ENCODE results near the gene FASTK.

The FASTK gene

GRCh38 chr7:151083071-151083823 lies 2.6 kb upstream of the FASTK start, which contains the start of gene TMUB1:
Gene TMUB1 (minus strand): TSS chr7:151083493. CDS start chr7:151082563, 930 bp downstream.
- peak; percentile 65 for DNase-seq (ENCODE audit: low read depth, low spot score)

DNA sequence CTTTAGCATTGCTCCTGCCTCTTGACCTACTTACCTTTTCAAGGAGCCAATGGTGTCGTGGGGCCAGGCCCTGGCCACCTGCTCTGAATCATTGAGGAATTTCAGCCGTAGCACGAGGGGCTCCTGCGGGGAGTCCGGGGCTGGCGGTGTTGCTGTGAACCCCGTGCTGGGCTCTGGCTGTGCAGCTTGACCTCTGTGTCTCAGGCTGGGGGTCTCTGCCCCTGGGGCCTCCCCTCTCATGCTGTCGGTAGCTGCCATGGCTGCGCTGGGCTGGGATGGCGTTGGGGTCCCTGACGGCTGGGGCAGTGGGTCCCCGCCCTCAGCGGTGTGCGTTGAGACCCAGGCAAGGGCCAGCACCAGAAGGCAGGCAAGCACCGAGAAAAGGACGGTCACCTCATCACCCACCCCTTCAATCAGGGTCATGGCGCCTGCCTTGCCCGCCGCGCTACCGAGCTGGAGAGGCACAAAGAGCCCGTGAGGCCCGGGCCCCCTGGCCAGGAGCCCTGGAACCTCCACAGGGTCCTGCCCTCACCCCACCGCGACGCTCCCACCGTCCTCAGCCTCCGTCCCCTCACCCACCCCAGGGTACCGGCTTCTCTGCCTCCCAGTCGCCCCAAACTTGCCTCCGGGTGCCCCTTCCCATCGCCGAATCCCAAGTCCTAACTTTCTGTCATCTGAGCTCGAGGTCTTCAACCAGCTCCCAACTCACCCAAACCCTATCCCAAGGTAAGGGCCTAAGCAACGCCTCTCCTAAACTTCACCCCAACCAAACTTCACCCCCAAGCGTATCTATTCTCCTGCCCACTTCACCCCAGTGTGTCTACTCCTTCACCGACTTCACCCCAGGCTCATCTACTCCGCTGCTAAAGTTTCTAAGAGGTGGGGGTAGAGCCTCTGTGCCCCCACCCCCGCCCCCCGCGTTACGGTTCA lies 1.8 kb upstream of the FASTK start:
- DNase-seq (ENCODE audit: low read depth, low spot score) = no peak

- no peak for DNase-seq (ENCODE audit: low read depth, low spot score)
Measured at GRCh38 chr7:151081170-151082101, 827 bp upstream of the FASTK start.

DNA sequence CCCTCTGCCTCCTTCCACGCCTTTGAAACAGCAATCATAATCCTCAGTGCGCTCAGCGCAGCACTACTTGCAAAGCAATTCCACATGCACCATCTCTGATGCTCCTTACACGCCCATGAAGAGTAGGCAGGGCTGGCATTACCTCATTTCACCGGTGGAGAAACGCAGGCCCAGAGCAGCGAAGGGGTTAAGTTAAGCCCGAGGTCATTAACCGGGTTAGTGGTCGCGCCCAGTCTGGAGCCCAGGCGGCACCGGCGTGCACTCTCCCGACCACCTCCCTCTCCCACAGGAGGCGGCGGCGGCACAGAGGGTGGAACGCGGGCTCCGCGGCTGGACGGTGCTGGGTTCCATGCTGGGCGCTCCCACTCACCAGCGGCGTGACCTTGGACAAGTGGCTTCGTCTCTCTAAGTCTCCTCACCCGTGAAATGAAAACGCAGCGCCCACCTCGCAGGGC lies 515 bp downstream of the FASTK start:
- no peak for DNase-seq (ENCODE audit: low read depth, low spot score)

GRCh38 chr7:151079199-151079910 lies 1.3 kb downstream of the FASTK start:
- DNase-seq (ENCODE audit: low read depth, low spot score) = no peak

DNA sequence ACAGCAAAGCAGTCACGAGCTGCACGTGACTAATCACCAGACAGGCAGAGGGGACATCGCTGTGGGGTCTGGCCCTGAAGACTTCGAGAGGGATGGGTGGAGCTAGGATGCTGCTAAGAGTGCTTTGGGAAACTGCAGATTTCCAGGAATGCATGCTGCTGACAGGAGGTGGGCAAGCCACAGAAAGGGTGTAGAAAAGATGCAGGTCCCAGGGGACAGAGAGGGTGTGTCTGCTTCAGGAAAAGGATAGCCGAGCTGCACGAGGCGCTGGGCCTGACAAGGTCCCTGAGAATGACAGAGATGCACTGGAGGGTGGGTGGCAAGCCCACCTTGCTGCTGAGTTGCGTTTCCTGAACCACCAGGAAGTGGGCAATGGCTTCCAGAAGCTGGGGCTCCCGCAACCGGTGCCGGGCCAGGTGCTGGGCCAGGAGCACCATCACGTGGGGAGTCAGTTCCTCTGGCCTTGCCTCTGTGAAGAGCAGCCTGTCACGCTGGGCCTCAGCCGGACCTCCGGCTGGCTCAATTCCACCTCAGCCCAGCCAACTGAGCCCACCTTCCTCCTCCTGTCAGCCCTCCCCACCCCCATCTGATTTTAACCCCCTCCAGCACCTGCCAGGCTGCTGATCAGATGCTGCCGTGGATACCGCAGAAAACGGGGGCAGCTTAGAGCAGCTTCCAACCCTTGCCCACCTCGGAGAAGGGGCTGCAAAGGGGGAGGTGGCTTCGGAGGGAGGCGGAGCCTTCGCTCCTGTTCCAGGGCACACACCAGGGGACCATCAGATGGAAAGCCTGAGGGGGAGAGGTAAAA lies 2.2 kb downstream of the FASTK start:
- DNase-seq (ENCODE audit: low read depth, low spot score) = no peak

GRCh38 chr7:151077705-151078232 lies 2.8 kb downstream of the FASTK start:
- no peak for DNase-seq (ENCODE audit: low read depth, low spot score)

DNA sequence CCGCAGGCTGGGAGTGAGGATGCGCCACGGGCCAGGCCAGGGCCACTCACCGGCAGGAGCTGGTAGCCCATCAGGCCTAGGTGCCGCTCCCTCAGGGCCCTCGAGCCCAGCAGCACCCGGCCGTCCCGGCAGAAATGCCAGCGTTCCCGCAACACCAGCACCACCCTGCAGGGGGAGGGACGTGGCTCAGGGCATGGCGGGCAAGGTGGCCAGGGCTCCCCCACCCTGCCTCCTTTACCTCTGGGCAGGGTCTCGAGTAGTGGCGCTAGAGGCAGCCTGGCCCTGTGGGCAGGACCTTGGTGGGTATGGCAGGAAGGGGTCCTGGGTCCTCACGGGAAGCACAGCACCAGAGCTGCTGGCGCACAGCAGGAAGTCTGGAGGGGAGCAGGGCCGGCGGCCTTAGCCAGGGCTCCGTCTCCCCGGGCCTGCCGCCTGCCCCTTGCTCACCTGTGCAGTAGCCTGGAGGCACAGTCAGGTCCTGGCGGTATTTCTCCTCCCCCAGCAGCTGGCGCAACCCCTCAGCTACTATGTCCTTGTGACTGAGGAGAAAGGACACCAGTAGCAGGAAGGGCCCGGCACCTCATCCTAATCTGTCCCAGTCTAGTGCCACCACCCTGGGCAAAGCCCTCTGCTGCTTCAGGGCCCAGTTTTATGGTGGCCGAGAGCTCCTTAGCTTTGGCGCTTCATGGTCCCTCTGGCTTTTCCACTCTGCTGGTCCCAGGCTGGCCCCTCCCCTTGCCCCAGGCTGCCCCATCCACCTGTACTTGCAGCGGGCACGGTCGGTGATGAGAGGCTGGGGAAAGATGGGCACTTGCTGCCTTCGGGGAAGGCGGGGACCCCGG lies 3.5 kb downstream of the FASTK start:
- DNase-seq (ENCODE audit: low read depth, low spot score) = no peak

GRCh38 chr7:151075978-151076426 lies 4.6 kb downstream of the FASTK start:
- DNase-seq (ENCODE audit: low read depth, low spot score) = no peak

- DNase-seq (ENCODE audit: low read depth, low spot score) = no peak
Measured at GRCh38 chr7:151075662-151075971, 5.0 kb downstream of the FASTK start.

- DNase-seq (ENCODE audit: low read depth, low spot score) = no peak
Measured at GRCh38 chr7:151074817-151075661, 5.6 kb downstream of the FASTK start.

GRCh38 chr7:151073990-151074389 lies 6.6 kb downstream of the FASTK start:
- DNase-seq (ENCODE audit: low read depth, low spot score) = no peak

GRCh38 chr7:151071032-151071866 lies 9.4 kb downstream of the FASTK start:
- no peak for DNase-seq (ENCODE audit: low read depth, low spot score)

DNA sequence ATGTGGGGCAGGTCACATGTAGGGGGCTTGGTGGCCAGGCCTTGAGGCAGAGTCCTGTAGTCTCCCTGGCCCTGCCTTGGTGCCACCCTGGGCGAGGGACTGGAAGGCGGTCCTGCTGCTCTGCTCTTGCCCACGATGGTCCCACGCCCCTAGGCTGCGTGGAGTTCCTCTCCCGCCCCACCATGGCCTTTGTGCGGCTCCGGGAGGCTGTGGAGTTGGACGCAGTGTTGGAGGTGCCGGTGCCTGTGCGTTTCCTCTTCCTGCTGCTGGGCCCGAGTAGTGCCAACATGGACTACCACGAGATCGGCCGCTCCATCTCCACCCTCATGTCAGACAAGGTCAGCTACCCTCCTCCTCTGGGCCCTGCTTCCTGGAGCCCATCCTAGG lies 10.0 kb downstream of the FASTK start:
- DNase-seq (ENCODE audit: low read depth, low spot score) = no peak

DNA sequence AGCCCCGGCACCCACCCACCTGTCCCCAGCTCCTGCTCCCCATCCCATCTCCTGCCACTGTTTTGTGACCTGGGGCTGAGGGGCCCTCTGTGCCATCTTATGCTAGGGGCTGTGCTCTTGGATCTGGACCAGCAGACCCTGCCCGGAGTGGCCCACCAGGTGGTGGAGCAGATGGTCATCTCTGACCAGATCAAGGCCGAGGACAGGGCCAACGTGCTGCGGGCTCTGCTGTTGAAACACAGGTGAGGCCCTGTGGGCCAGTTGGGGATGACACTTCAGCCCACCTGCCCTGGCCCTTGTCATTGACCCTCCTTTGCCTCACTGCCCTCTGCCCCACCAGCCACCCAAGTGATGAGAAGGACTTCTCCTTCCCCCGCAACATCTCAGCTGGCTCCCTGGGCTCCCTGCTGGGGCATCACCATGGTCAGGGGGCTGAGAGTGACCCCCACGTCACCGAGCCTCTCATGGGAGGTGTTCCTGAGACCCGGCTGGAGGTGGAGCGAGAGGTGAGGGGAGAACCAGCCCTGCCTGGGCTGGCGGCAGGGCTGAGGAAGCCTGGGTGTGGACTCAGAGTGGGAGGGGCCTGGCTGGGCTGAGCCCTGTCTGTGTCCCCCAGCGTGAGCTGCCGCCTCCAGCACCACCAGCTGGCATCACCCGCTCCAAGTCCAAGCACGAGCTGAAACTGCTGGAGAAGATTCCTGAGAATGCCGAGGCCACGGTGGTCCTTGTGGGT lies 10.6 kb downstream of the FASTK start:
- no peak for DNase-seq (ENCODE audit: low read depth, low spot score)

- DNase-seq (ENCODE audit: low read depth, low spot score) = no peak
Measured at GRCh38 chr7:151068069-151068773, 12.4 kb downstream of the FASTK start.
